Liver (tissue), 9 donors: ENCODE results near the gene APOC1. TPM values are rescaled to one million over a fixed set of nuclear protein-coding genes. Genes with fewer than 3 reads are reported as not detected.

Experiments
- DNase-seq: peaks from one replicate; pipeline ENCODE4 v3.0.0-alpha.2; 2017; ENCODE audit warnings: low spot score
- H3K27ac ChIP-seq, 2 donors: one replicate each; pipeline ENCODE4 v1.7.0; 2013; ENCODE audit warnings: inconsistent platforms in 2 of 2, low read length in 2 of 2, control low read depth in 1 of 2, low read depth in 1 of 2, mild to moderate bottlenecking in 1 of 2
- H3K27me3 ChIP-seq, 4 donors: one replicate each; pipeline versions ENCODE4 v1.6.1 to v1.7.0; 2013; ENCODE audit warnings: low read length in 3 of 4, inconsistent platforms in 1 of 4, mild to moderate bottlenecking in 1 of 4, moderate library complexity in 1 of 4; ENCODE audit not compliant: control insufficient read depth in 4 of 4, insufficient read depth in 4 of 4
- H3K36me3 ChIP-seq, 4 donors: one replicate each; pipeline versions ENCODE4 v1.6.1 to v1.7.0; 2013; ENCODE audit warnings: low read length in 3 of 4, mild to moderate bottlenecking in 3 of 4, low read depth in 1 of 4, moderate library complexity in 1 of 4; ENCODE audit not compliant: control insufficient read depth in 4 of 4, insufficient read depth in 3 of 4
- H3K4me1 ChIP-seq, 4 donors: one replicate each; pipeline versions ENCODE4 v1.6.1 to v1.7.0; 2013; ENCODE audit warnings: low read length in 3 of 4, mild to moderate bottlenecking in 3 of 4, moderate library complexity in 1 of 4; ENCODE audit not compliant: control insufficient read depth in 4 of 4, insufficient read depth in 4 of 4
- H3K4me3 ChIP-seq, 3 donors: one replicate each; pipeline versions ENCODE4 v1.6.1 to v1.7.0; 2013; ENCODE audit warnings: low read length in 3 of 3, control low read depth in 1 of 3, low read depth in 1 of 3, mild to moderate bottlenecking in 1 of 3
- H3K9ac ChIP-seq, 2 donors: one replicate each; pipeline ENCODE4 v1.7.0; 2013; ENCODE audit warnings: low read length in 2 of 2, mild to moderate bottlenecking in 2 of 2, moderate library complexity in 2 of 2, control low read depth in 1 of 2, low read depth in 1 of 2
- H3K9me3 ChIP-seq, 4 donors: one replicate each; pipeline versions ENCODE4 v1.6.1 to v1.7.0; 2013; ENCODE audit warnings: low read length in 3 of 4; ENCODE audit not compliant: control insufficient read depth in 4 of 4
- ATF3 ChIP-seq: IDR thresholded peaks from 2 replicates; pipeline ENCODE4 v1.6.1; 2016; ENCODE audit warnings: antibody characterized with exemption
- EGR1 ChIP-seq, 2 donors: IDR thresholded peaks; 2 replicates each; pipeline ENCODE4 v1.6.1; 2016 to 2018; ENCODE audit warnings: antibody characterized with exemption in 2 of 2, low read depth in 2 of 2
- FOXA1 ChIP-seq: IDR thresholded peaks from 2 replicates; pipeline ENCODE4 v1.6.1; 2016; ENCODE audit warnings: antibody characterized with exemption
- FOXA2 ChIP-seq: IDR thresholded peaks from 2 replicates; pipeline ENCODE4 v1.6.1; 2016; ENCODE audit warnings: antibody characterized with exemption
- GABPA ChIP-seq, 2 donors: IDR thresholded peaks in 1 of 2; conservative IDR thresholded peaks in 1 of 2; 2 replicates each; pipeline ENCODE4 v1.6.1; 2016; ENCODE audit warnings: antibody characterized with exemption in 2 of 2, mild to moderate bottlenecking in 1 of 2, moderate library complexity in 1 of 2
- HNF4A ChIP-seq, 2 donors: conservative IDR thresholded peaks; 2 replicates each; pipeline ENCODE4 v1.6.1; 2016; ENCODE audit warnings: antibody characterized with exemption in 2 of 2, mild to moderate bottlenecking in 2 of 2
- HNF4G ChIP-seq: IDR thresholded peaks from 2 replicates; pipeline ENCODE4 v1.6.1; 2016; ENCODE audit warnings: antibody characterized with exemption
- JUND ChIP-seq, 2 donors: IDR thresholded peaks; 2 replicates each; pipeline ENCODE4 v1.6.1; 2016; ENCODE audit warnings: antibody characterized with exemption in 2 of 2
- NR2F2 ChIP-seq: IDR thresholded peaks from 2 replicates; pipeline ENCODE4 v1.6.1; 2016; ENCODE audit warnings: antibody characterized with exemption
- RAD21 ChIP-seq, 2 donors: IDR thresholded peaks; 2 replicates each; pipeline ENCODE4 v1.6.1; 2016; ENCODE audit warnings: antibody characterized with exemption in 2 of 2, mild to moderate bottlenecking in 2 of 2
- REST ChIP-seq: IDR thresholded peaks from 2 replicates; pipeline ENCODE4 v1.6.1; 2016; ENCODE audit warnings: antibody characterized with exemption, mild to moderate bottlenecking
- RXRA ChIP-seq, 2 donors: IDR thresholded peaks; 2 replicates each; pipeline ENCODE4 v1.6.1; 2017 to 2018; ENCODE audit warnings: antibody characterized with exemption in 2 of 2, mild to moderate bottlenecking in 1 of 2
- SP1 ChIP-seq: IDR thresholded peaks from 2 replicates; pipeline ENCODE4 v1.6.1; 2018; ENCODE audit warnings: antibody characterized with exemption, mild to moderate bottlenecking
- TAF1 ChIP-seq: conservative IDR thresholded peaks from 2 replicates; pipeline ENCODE4 v1.6.1; 2016; ENCODE audit warnings: antibody characterized with exemption, mild to moderate bottlenecking
- YY1 ChIP-seq: IDR thresholded peaks from 2 replicates; pipeline ENCODE4 v1.6.1; 2016; ENCODE audit warnings: antibody characterized with exemption, mild to moderate bottlenecking
- ZBTB33 ChIP-seq: IDR thresholded peaks from 2 replicates; pipeline ENCODE4 v1.6.1; 2016; ENCODE audit warnings: antibody characterized with exemption
- WGBS: extraction: QIAGEN DNeasy Blood & Tissue Kit; methylation state at CpG from one replicate; pipeline ENCODE4 v1.1.7; 2013; 5-methylcytosine and 5-hydroxymethylcytosine counted together
- polyA plus RNA-seq, 2 donors: library from polyadenylated mRNA; stranded (reverse) in 1 of 2; unstranded in 1 of 2; fragments of 200-250 nt in 1 of 2; fragments of >200 nt in 1 of 2; fragmentation: Nextera tagmentation in 1 of 2; extraction: Ambion mirVana in 1 of 2; gene quantifications; one replicate each; pipeline versions ENCODE4 v1.2.1 to v1.2.3, GENCODE V29; 2013 to 2015
- total RNA-seq, 2 donors: library from RNA; depleted of rRNA; stranded (reverse); fragments of >200 nt; gene quantifications; one replicate each; pipeline ENCODE4 v1.2.3, GENCODE V29; 2014
- TF ChIP-seq, protein P1 (sequence below): IDR thresholded peaks from 2 replicates; pipeline ENCODE4 v1.6.1; 2016; ENCODE audit warnings: antibody characterized with exemption
- TF ChIP-seq, protein P2 (sequence below): fragments of 150-350 bp; IDR thresholded peaks from 2 replicates; pipeline ENCODE4 v1.5.1; 2017; ENCODE audit warnings: improper control_type of control experiment, low read depth, low read length; ENCODE audit not compliant: missing input control
- donor health status: healthy.
- donor health status: healthy.
- donor health status: healthy.
- donor health status: healthy.
- donor health status: healthy.

Gene APOC1
- total and polyA plus RNA-seq, 4 donors: 612 to 10,095 (median 2,966) TPM

DNA sequence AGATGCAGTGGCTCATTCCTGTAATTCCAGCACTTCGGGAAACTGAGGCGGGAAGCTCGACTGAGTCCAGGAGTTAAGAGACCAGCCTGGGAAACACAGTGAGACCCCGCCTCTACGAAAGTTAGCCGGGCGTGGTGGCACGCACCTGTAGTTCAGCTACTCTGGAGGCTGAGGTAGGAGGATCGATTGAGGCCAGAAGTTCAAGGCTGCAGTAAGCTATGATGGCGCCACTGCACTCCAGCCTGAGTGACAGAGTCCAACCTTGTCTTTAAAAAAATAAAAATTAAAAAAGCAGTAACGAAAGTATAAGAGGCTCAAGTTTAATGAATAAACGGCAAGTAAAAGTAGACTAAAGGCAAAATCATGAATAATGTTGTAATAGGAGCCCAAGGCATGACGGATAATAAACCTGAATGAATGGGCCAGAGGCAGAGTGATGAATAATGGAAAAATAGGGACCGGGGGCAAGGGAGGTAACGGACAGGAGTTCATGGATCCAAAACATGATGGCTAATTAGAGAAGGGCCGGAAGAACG lies 24.5 kb upstream of the APOC1 start:
- H3K9ac ChIP-seq: no peak overlapping the region
- H3K27ac ChIP-seq: peak overlapping the region; percentile 65 to 93
- WGBS: 46% methylated on average over 17 of the region's 17 CpGs
- TF ChIP-seq HNF4A (conservative IDR thresholded peaks at IDR 0.05): peak in 1 of 2 donors; percentile 43
- TF ChIP-seq, protein P1, sequence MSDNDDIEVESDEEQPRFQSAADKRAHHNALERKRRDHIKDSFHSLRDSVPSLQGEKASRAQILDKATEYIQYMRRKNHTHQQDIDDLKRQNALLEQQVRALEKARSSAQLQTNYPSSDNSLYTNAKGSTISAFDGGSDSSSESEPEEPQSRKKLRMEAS: no peak
- no peak for TF ChIP-seq TAF1
- peak overlapping the region; percentile 9 to 81 (median 36) for H3K4me3 ChIP-seq
- DNase-seq: no peak
- peaks cover 11 to 49% (median 16%) of the 10 kb centered on the region in 4 donors for H3K36me3 ChIP-seq
- H3K27me3 ChIP-seq: no peaks in the 10 kb centered on the region
- H3K4me1 ChIP-seq: peaks cover 11 to 29% (median 25%) of the 10 kb centered on the region in 4 donors
- H3K9me3 ChIP-seq: no peaks in the 10 kb centered on the region

- no peak for DNase-seq
- TF ChIP-seq GABPA (IDR thresholded peaks at IDR 0.05 in 1 of 2, conservative IDR thresholded peaks at IDR 0.05 in 1 of 2) (peak in 1 of 2 donors; percentile 91), FOXA1 (peak; percentile 83), YY1 (peak; percentile 87), ZBTB33 (peak; percentile 98), ATF3 (peak; percentile 22), FOXA2 (peak; percentile 61), JUND (IDR thresholded peaks at IDR 0.05) (peak; percentile 62 to 74), RAD21 (IDR thresholded peaks at IDR 0.05) (peak; percentile 62 to 66), EGR1 (IDR thresholded peaks at IDR 0.05; ENCODE audit: low read depth in 2 of 2) (peak in 1 of 2 donors; percentile 69), SP1 (peak; percentile 100), RXRA (IDR thresholded peaks at IDR 0.05) (peak; percentile 77 to 79), NR2F2 (peak; percentile 100), REST (peak; percentile 65), HNF4G (no peak), HNF4A (conservative IDR thresholded peaks at IDR 0.05) (peak; percentile 57 to 68), TAF1 (no peak)
- TF ChIP-seq, protein P1: peak; percentile 70
- TF ChIP-seq, protein P2, sequence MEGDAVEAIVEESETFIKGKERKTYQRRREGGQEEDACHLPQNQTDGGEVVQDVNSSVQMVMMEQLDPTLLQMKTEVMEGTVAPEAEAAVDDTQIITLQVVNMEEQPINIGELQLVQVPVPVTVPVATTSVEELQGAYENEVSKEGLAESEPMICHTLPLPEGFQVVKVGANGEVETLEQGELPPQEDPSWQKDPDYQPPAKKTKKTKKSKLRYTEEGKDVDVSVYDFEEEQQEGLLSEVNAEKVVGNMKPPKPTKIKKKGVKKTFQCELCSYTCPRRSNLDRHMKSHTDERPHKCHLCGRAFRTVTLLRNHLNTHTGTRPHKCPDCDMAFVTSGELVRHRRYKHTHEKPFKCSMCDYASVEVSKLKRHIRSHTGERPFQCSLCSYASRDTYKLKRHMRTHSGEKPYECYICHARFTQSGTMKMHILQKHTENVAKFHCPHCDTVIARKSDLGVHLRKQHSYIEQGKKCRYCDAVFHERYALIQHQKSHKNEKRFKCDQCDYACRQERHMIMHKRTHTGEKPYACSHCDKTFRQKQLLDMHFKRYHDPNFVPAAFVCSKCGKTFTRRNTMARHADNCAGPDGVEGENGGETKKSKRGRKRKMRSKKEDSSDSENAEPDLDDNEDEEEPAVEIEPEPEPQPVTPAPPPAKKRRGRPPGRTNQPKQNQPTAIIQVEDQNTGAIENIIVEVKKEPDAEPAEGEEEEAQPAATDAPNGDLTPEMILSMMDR: no peak
- H3K36me3 ChIP-seq: peaks cover 13 to 52% (median 18%) of the 10 kb centered on the region in 4 donors
- WGBS: under 1% methylated on average over 40 of the region's 40 CpGs
- peaks cover 11 to 29% (median 25%) of the 10 kb centered on the region in 4 donors for H3K4me1 ChIP-seq
- peak overlapping the region; percentile 65 to 93 for H3K27ac ChIP-seq
- no peaks in the 10 kb centered on the region for H3K27me3 ChIP-seq
- no peaks in the 10 kb centered on the region for H3K9me3 ChIP-seq
- peak overlapping the region in 1 of 2 donors; percentile 54 for H3K9ac ChIP-seq
- H3K4me3 ChIP-seq: peak overlapping the region; percentile 9 to 81 (median 36)
These were observed 23.9 kb upstream of the APOC1 start for GRCh38 chr19:44890366-44891015.
